Neutrophil (primary cell): ENCODE measurements around the gene HEXA.

Experiments used
- H3K27ac ChIP-seq: fragments of 200-600 bp; sonication (generic); 2 replicates; pipeline ENCODE4 v1.5.1; 2016; ENCODE audit warnings: mild to moderate bottlenecking, moderate library complexity
- H3K27me3 ChIP-seq: fragments of 200-600 bp; sonication (generic); 2 replicates; pipeline ENCODE4 v1.6.0; 2016; ENCODE audit warnings: mild to moderate bottlenecking
- H3K36me3 ChIP-seq: fragments of 200-600 bp; sonication (generic); 2 replicates; pipeline ENCODE4 v1.5.1; 2017
- H3K4me1 ChIP-seq, 2 experiments: fragments of 200-600 bp in 1 of 2; sonication (generic) in 1 of 2; 1 replicate in 1 of 2; 2 replicates in 1 of 2; pipeline versions ENCODE4 v1.5.1 to v1.6.1; 2013 to 2016; ENCODE audit warnings: low read depth in 1 of 2, low read length in 1 of 2, mild to moderate bottlenecking in 1 of 2, moderate library complexity in 1 of 2; ENCODE audit not compliant: control insufficient read depth in 1 of 2, insufficient read depth in 1 of 2
- H3K4me3 ChIP-seq, 2 experiments: fragments of 200-600 bp in 1 of 2; sonication (generic) in 1 of 2; 1 replicate in 1 of 2; 2 replicates in 1 of 2; pipeline ENCODE4 v1.5.1; 2013 to 2016; ENCODE audit warnings: low read depth in 1 of 2, low read length in 1 of 2, mild to moderate bottlenecking in 1 of 2, moderate library complexity in 1 of 2
- H3K9me3 ChIP-seq: fragments of 200-600 bp; sonication (generic); 2 replicates; pipeline ENCODE4 v1.5.1; 2016
- CTCF ChIP-seq: fragments of 200-600 bp; sonication (generic); IDR thresholded peaks from 2 replicates; pipeline ENCODE4 v1.5.1; 2016; ENCODE audit warnings: antibody characterized with exemption

HEXA gene

GRCh38 chr15:72344602-72345001, 31.2 kb downstream of the HEXA start:
- Histone ChIP-seq H3K4me1 (peaks cover 4% of the 10 kb centered on the region in 2 experiments), H3K27ac (no peak overlapping the region), H3K36me3 (peaks cover 84% of the 10 kb centered on the region), H3K4me3 (no peak overlapping the region), H3K9me3 (no peaks in the 10 kb centered on the region), H3K27me3 (no peaks in the 10 kb centered on the region)
- TF ChIP-seq CTCF: no peak

- no peaks in the 10 kb centered on the region for H3K9me3 ChIP-seq
- no peak overlapping the region for H3K4me3 ChIP-seq
- TF ChIP-seq CTCF: peak; percentile 40
- H3K4me1 ChIP-seq: peaks cover 14 to 16% of the 10 kb centered on the region in 2 experiments
- H3K36me3 ChIP-seq: peaks cover 66% of the 10 kb centered on the region
- H3K27me3 ChIP-seq: no peaks in the 10 kb centered on the region
- no peak overlapping the region for H3K27ac ChIP-seq
Measured at GRCh38 chr15:72342385-72342784, 33.4 kb downstream of the HEXA start.

GRCh38 chr15:72341361-72341760, 34.5 kb downstream of the HEXA start:
- Histone ChIP-seq H3K4me1 (peaks cover 14 to 16% of the 10 kb centered on the region in 2 experiments), H3K36me3 (peaks cover 60% of the 10 kb centered on the region), H3K27ac (no peak overlapping the region), H3K27me3 (no peaks in the 10 kb centered on the region), H3K4me3 (no peak overlapping the region), H3K9me3 (no peaks in the 10 kb centered on the region)
- TF ChIP-seq CTCF: no peak

GRCh38 chr15:72340366-72340765, 35.4 kb downstream of the HEXA start:
- TF ChIP-seq CTCF: no peak
- no peak overlapping the region for H3K4me3 ChIP-seq
- peaks cover 14 to 16% of the 10 kb centered on the region in 2 experiments for H3K4me1 ChIP-seq
- H3K27ac ChIP-seq: peak overlapping the region; percentile 23
- H3K36me3 ChIP-seq: peaks cover 50% of the 10 kb centered on the region
- H3K9me3 ChIP-seq: no peaks in the 10 kb centered on the region
- H3K27me3 ChIP-seq: no peaks in the 10 kb centered on the region

- no peaks in the 10 kb centered on the region for H3K27me3 ChIP-seq
- H3K4me1 ChIP-seq: peaks cover 14 to 16% of the 10 kb centered on the region in 2 experiments
- H3K36me3 ChIP-seq: peaks cover 44% of the 10 kb centered on the region
- TF ChIP-seq CTCF: no peak
- H3K27ac ChIP-seq: peak overlapping the region; percentile 55
- H3K9me3 ChIP-seq: no peaks in the 10 kb centered on the region
- H3K4me3 ChIP-seq: no peak overlapping the region
Measured at GRCh38 chr15:72339777-72340177, 36.0 kb downstream of the HEXA start.
